ENCODE results near the gene MT1X.

DNA sequence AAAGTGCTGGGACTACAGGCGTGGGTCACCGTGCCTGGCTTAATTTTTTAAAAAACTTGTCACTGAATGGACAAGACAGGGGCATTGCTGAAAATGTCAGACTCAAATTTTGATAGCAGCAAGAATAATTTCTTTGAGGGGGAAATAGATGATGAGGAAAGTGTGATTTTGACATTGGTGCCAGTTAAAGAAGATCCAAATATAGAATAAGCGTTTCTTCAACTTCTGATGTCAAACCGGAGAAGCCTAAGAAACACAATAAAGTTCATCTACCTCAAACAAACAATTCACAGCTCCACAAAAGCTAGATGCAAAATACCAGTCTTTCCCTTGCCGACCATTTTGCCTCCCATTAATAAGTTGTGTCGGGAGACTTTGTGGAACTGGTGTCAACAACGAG, 4.5 kb downstream of the MT1X start:
- TF ChIP-seq EZH2 (IDR thresholded peaks at IDR 0.05; ENCODE audit: borderline replicate concordance, low read depth, low read length, severe bottlenecking): no peak
- TF ChIP-seq CTCF (IDR thresholded peaks at IDR 0.05; ENCODE audit: borderline replicate concordance, extremely low read depth, low read length, poor library complexity, severe bottlenecking): no peak
